UCSD-AML1 (cell line): ENCODE data around the gene CA6.
"Not testable (repeated sequence)": the region's sequence is repeated elsewhere in the genome, so short reads cannot be mapped to it uniquely, and the experiment has no call there.

ENCODE experiments used
- DNase-seq: peaks from one replicate; lab custom pipeline; 2025; ENCODE audit not compliant: unreplicated experiment; lab: John Stamatoyannopoulos, UW

The CA6 gene

GRCh38 chr1:8926707-8927694 is 18.7 kb upstream of the CA6 start:
- DNase-seq: no peak

GRCh38 chr1:8930116-8930515 is 15.6 kb upstream of the CA6 start:
- DNase-seq: no peak

GRCh38 chr1:8937051-8937450 is 8.6 kb upstream of the CA6 start:
- not testable (repeated sequence) for DNase-seq

- no peak for DNase-seq
Measured at GRCh38 chr1:8937701-8938100, 8.0 kb upstream of the CA6 start.

GRCh38 chr1:8938232-8938999 is 7.3 kb upstream of the CA6 start:
- DNase-seq: no peak

GRCh38 chr1:8939000-8939265 is 6.7 kb upstream of the CA6 start:
- no peak for DNase-seq

GRCh38 chr1:8939362-8939995 is 6.2 kb upstream of the CA6 start:
- no peak for DNase-seq

GRCh38 chr1:8941906-8942305 is 3.8 kb upstream of the CA6 start:
- DNase-seq: no peak

GRCh38 chr1:8943498-8944405 is 1.9 kb upstream of the CA6 start:
- peak; percentile 49 for DNase-seq

- DNase-seq: peak; percentile 66
Measured at GRCh38 chr1:8947127-8947691, 1.5 kb downstream of the CA6 start.

GRCh38 chr1:8950309-8950708 is 4.6 kb downstream of the CA6 start:
- DNase-seq: no peak

- no peak for DNase-seq
Measured at GRCh38 chr1:8951231-8951630, 5.6 kb downstream of the CA6 start.

- DNase-seq: no peak
Measured at GRCh38 chr1:8955406-8955805, 9.7 kb downstream of the CA6 start.

- no peak for DNase-seq
Measured at GRCh38 chr1:8956461-8957349, 11.0 kb downstream of the CA6 start.

GRCh38 chr1:8962812-8963530 is 17.3 kb downstream of the CA6 start:
- peak; percentile 59 for DNase-seq

- DNase-seq: no peak
Measured at GRCh38 chr1:8963963-8964362, 18.3 kb downstream of the CA6 start.

- DNase-seq: no peak
Measured at GRCh38 chr1:8965121-8965820, 19.6 kb downstream of the CA6 start.

- no peak for DNase-seq
Measured at GRCh38 chr1:8966606-8967005, 20.9 kb downstream of the CA6 start.
